C4-2B (cell line): ENCODE results near the gene SGTA.

Experiments
- CTCF ChIP-seq: fragments of 450-650 bp; conservative IDR thresholded peaks from 2 replicates; pipeline ENCODE4 v1.5.1; 2017; ENCODE audit warnings: mild to moderate bottlenecking
- ZFX ChIP-seq: fragments of 450-650 bp; IDR thresholded peaks from 2 replicates; pipeline ENCODE4 v1.6.1; 2017

DNA sequence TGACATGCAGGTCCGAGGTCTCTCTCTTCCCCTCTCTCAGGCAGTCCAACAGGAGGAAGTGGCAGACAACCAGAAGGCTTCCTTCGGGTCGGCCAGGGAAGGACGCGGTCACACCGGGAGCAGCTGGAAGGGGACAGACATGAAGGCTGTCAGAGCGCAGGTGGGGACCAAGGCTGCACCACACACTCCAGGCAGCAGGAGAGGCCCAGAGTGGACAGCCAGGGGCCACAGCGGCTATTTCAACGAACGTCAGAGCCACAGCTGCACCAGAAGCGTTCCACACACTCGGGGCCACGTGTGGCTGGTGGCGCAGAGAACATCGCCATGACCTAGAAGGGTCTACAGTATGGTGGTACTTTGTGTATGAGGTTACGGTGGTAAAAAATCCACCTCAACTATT lies 27.3 kb downstream of the SGTA start:
- no peak for TF ChIP-seq CTCF
- no peak for TF ChIP-seq ZFX
